OCI-LY7 (cell line): Measurements from ENCODE around the gene BNIPL. TPM values are rescaled to one million over a fixed set of nuclear protein-coding genes. Genes with fewer than 3 reads are reported as not detected.

Experiments used
- Bru-seq: library from RNA; stranded (reverse); fragments of 400-500 nt; gene quantifications from one replicate; lab custom pipeline; 2021; lab: Mats Ljungman, UMichigan
- BruChase-seq, 2 experiments: library from RNA; stranded (reverse); fragments of 400-500 nt; gene quantifications; one replicate each; lab custom pipeline; 2021; lab: Mats Ljungman, UMichigan
- BruUV-seq: library from RNA; stranded (reverse); fragments of 400-500 nt; replicated peaks from 2 replicates; lab custom pipeline; 2021; lab: Mats Ljungman, UMichigan
- CTCF ChIA-PET: fragments of 300-600 bp; sonication (Branson Sonifier 250); formaldehyde crosslinking; loops from one replicate; lab custom pipeline; 2022; ENCODE audit warnings: antibody characterized with exemption; ENCODE audit not compliant: unreplicated experiment; lab: Charles Lee
- POLR2A ChIA-PET: fragments of 300-600 bp; sonication (Branson Sonifier 250); formaldehyde crosslinking; loops from one replicate; lab custom pipeline; 2022; ENCODE audit warnings: antibody characterized with exemption; lab: Charles Lee
- DNase-seq: peaks from one replicate; pipeline ENCODE4 v3.0.0-alpha.2; 2015; ENCODE audit warnings: low spot score
- H2AFZ ChIP-seq: fragments of 200-600 bp; sonication (generic), shearing (Covaris generic); 2 replicates; pipeline ENCODE4 v1.6.1; 2014; ENCODE audit warnings: mild to moderate bottlenecking, antibody characterized with exemption, low read length, moderate library complexity
- H3K27ac ChIP-seq: fragments of 200-600 bp; sonication (generic); 2 replicates; pipeline ENCODE4 v1.5.1; 2014; ENCODE audit warnings: mixed run types, low read depth, mild to moderate bottlenecking, moderate library complexity, low read length, inconsistent platforms; ENCODE audit not compliant: poor library complexity, severe bottlenecking
- H3K36me3 ChIP-seq: fragments of 200-600 bp; sonication (generic); 2 replicates; pipeline ENCODE4 v1.6.1; 2014; ENCODE audit warnings: mild to moderate bottlenecking, antibody characterized with exemption, low read length, moderate library complexity, mixed read lengths; ENCODE audit not compliant: insufficient read depth
- H3K4me1 ChIP-seq: fragments of 200-600 bp; sonication (generic); 2 replicates; pipeline ENCODE4 v1.5.1; 2014; ENCODE audit warnings: mild to moderate bottlenecking, low read length; ENCODE audit not compliant: insufficient read depth, poor library complexity, severe bottlenecking
- H3K4me2 ChIP-seq: fragments of 200-600 bp; sonication (generic); 2 replicates; pipeline ENCODE4 v1.6.1; 2014; ENCODE audit warnings: mild to moderate bottlenecking, low read length
- H3K4me3 ChIP-seq: fragments of 200-600 bp; sonication (generic); 2 replicates; pipeline ENCODE4 v1.5.1; 2014; ENCODE audit warnings: mild to moderate bottlenecking, low read depth, low read length; ENCODE audit not compliant: poor library complexity, severe bottlenecking
- H3K79me2 ChIP-seq: fragments of 200-600 bp; sonication (generic); 2 replicates; pipeline ENCODE4 v1.6.1; 2016; ENCODE audit warnings: low read depth, mild to moderate bottlenecking, low read length, moderate library complexity, mixed read lengths; ENCODE audit not compliant: insufficient read depth
- H3K9me2 ChIP-seq: fragments of 200-600 bp; sonication (generic); 2 replicates; pipeline ENCODE4 v1.6.1; 2016; ENCODE audit warnings: mild to moderate bottlenecking, low read length, mixed read lengths; ENCODE audit not compliant: insufficient read depth
- H3K9me3 ChIP-seq: fragments of 200-600 bp; sonication (generic); 2 replicates; pipeline ENCODE4 v1.6.1; 2014; ENCODE audit warnings: mild to moderate bottlenecking, mixed run types, low read length, mixed read lengths
- H4K20me1 ChIP-seq: fragments of 200-600 bp; sonication (generic); 2 replicates; pipeline ENCODE4 v1.6.1; 2014; ENCODE audit warnings: mild to moderate bottlenecking, antibody characterized with exemption, low read length, moderate library complexity, mixed read lengths; ENCODE audit not compliant: insufficient read depth
- CTCF ChIP-seq: fragments of 200-600 bp; sonication (generic); conservative IDR thresholded peaks from 2 replicates; pipeline ENCODE4 v1.5.1; 2014; ENCODE audit warnings: mild to moderate bottlenecking, antibody characterized with exemption, low read length, moderate library complexity, mixed read lengths
- EZH2phosphoT487 ChIP-seq: fragments of 200-600 bp; sonication (generic); IDR thresholded peaks from 2 replicates; pipeline ENCODE4 v1.6.1; 2018; ENCODE audit warnings: low read depth, borderline replicate concordance, mild to moderate bottlenecking, mixed run types, antibody characterized with exemption, low read length, moderate library complexity, mixed read lengths
- intact Hi-C: fragments of 100-400 bp; cut with micrococcal nuclease; formaldehyde crosslinking; loops from one replicate; pipeline ENCODE4 v1.10.0; 2022; ENCODE audit not compliant: unreplicated experiment
- long read RNA-seq: library from polyadenylated mRNA; stranded (forward); transcript quantifications from one replicate; pipeline ENCODE4 v2.0.0, GENCODE V29; 2022
- total RNA-seq, 2 experiments: library from RNA; depleted of rRNA in 1 of 2; stranded (reverse); fragments of >200 nt in 1 of 2; shearing (Covaris generic) in 1 of 2; gene quantifications; 2 replicates each; pipeline ENCODE4 v1.2.3, GENCODE V29; 2014 to 2022

BNIPL gene
- 1.6 and 2.1 TPM in 2 replicates for total RNA-seq (2014; rRNA removed; shearing (Covaris generic))
- total RNA-seq (2022) = 0.74 and 3.2 TPM in 2 replicates
- percentile 38 among the genes with signal in this experiment for Bru-seq, nascent RNA
- percentile 49 among the genes with signal in this experiment for BruChase-seq, experiment 1, labeled RNA remaining after a 6-hour chase
- percentile 47 among the genes with signal in this experiment for BruChase-seq, experiment 2, labeled RNA remaining after a 2-hour chase
- long read RNA-seq = 0 reads

- no peaks in the 10 kb centered on the region for H4K20me1 ChIP-seq
- no peak for DNase-seq
- TF ChIP-seq CTCF (no peak), EZH2phosphoT487 (no peak)
- no peak within 1 kb of the TSS for H2AFZ ChIP-seq
- no peaks in the 10 kb centered on the region for H3K9me3 ChIP-seq
- H3K9me2 ChIP-seq = no peaks in the 10 kb centered on the region
- CTCF ChIA-PET = no interaction called here
- BruUV-seq = no TSS peak
- no peak within 1 kb of the TSS for H3K4me3 ChIP-seq
- H3K36me3 ChIP-seq = peaks cover 25% of the 10 kb centered on the region
- no peak within 1 kb of the TSS for H3K27ac ChIP-seq
- intact Hi-C loops = no loop called here
- POLR2A ChIA-PET = interaction anchor here (0.7 to 1.5 kb wide), 2 partner anchors 9 to 24 kb away, joined by 3 read pairs; no protein-coding TSS in a partner anchor
- no peaks in the 10 kb centered on the region for H3K4me1 ChIP-seq
- no peak within 1 kb of the TSS for H3K4me2 ChIP-seq
- H3K79me2 ChIP-seq = no peaks in the 10 kb centered on the region
Measured at GRCh38 chr1:151036356-151036755, at the start of gene BNIPL. Gene BNIPL (plus strand): TSS chr1:151036586. CDS start chr1:151036726, 140 bp downstream.

- no peak overlapping the region for H3K4me3 ChIP-seq
- no TSS peak for BruUV-seq
- ChIA-PET CTCF (no interaction called here), POLR2A (interaction anchor here (0.6 kb wide), 1 partner anchor 18 kb away, joined by 3 read pairs; no protein-coding TSS in a partner anchor)
- H3K4me2 ChIP-seq = no peak overlapping the region
- DNase-seq = no peak
- no peak overlapping the region for H2AFZ ChIP-seq
- no peak overlapping the region for H3K27ac ChIP-seq
- no peaks in the 10 kb centered on the region for H3K4me1 ChIP-seq
- no peaks in the 10 kb centered on the region for H3K9me3 ChIP-seq
- intact Hi-C loops = no loop called here
- TF ChIP-seq CTCF (no peak), EZH2phosphoT487 (no peak)
- no peaks in the 10 kb centered on the region for H4K20me1 ChIP-seq
- H3K79me2 ChIP-seq = no peaks in the 10 kb centered on the region
- H3K36me3 ChIP-seq = no peaks in the 10 kb centered on the region
- no peaks in the 10 kb centered on the region for H3K9me2 ChIP-seq
Measured at GRCh38 chr1:150987924-150988323, 48.5 kb upstream of the BNIPL start.

GRCh38 chr1:150992626-150993025 is 43.8 kb upstream of the BNIPL start:
- no peak overlapping the region for H3K27ac ChIP-seq
- H3K9me3 ChIP-seq = no peaks in the 10 kb centered on the region
- DNase-seq = no peak
- no peak overlapping the region for H2AFZ ChIP-seq
- no peak for TF ChIP-seq CTCF
- no peaks in the 10 kb centered on the region for H3K9me2 ChIP-seq
- H3K36me3 ChIP-seq = no peaks in the 10 kb centered on the region
- intact Hi-C loops = no loop called here
- H4K20me1 ChIP-seq = no peaks in the 10 kb centered on the region
- no peak overlapping the region for H3K4me3 ChIP-seq
- ChIA-PET POLR2A (interaction anchor here (0.8 kb wide), 1 partner anchor 222 kb away, joined by 3 read pairs; no protein-coding TSS in a partner anchor), CTCF (no interaction called here)
- no peak overlapping the region for H3K4me2 ChIP-seq
- no peaks in the 10 kb centered on the region for H3K4me1 ChIP-seq
- BruUV-seq = no TSS peak
- H3K79me2 ChIP-seq = no peaks in the 10 kb centered on the region
